Ovary (tissue), 9 donors: ENCODE data around the gene ADCK1. TPM values are rescaled to one million over a fixed set of nuclear protein-coding genes. Genes with fewer than 3 reads are reported as not detected.

Experiments
- DNase-seq, 5 donors: peaks; one replicate each; pipeline ENCODE4 v3.0.0-alpha.2; 2019 to 2020
- H3K27ac ChIP-seq, 2 donors: fragments of 200-600 bp; one replicate each; pipeline versions ENCODE4 v1.5.1 to v1.8.0; 2019 to 2022
- H3K27me3 ChIP-seq: fragments of 200-600 bp; one replicate; pipeline ENCODE4 v1.8.0; 2022
- H3K36me3 ChIP-seq: fragments of 200-600 bp; sonication (generic); one replicate; pipeline ENCODE4 v1.5.1; 2019
- H3K4me1 ChIP-seq: one replicate; pipeline ENCODE4 v1.8.1; 2013; ENCODE audit warnings: mild to moderate bottlenecking, moderate library complexity; ENCODE audit not compliant: insufficient read depth
- H3K4me3 ChIP-seq: fragments of 200-600 bp; sonication (generic); one replicate; pipeline ENCODE4 v1.5.1; 2017
- H3K9me3 ChIP-seq, 2 donors: fragments of 200-600 bp in 1 of 2; sonication (generic) in 1 of 2; one replicate each; pipeline versions ENCODE4 v1.5.1 to v1.8.1; 2013 to 2019; ENCODE audit warnings: mild to moderate bottlenecking in 1 of 2, moderate library complexity in 1 of 2
- CTCF ChIP-seq, 3 donors: fragments of 450-650 bp in 2 of 3; fragments of 200-600 bp in 1 of 3; IDR thresholded peaks; one replicate each; pipeline versions ENCODE4 v1.5.1 to v1.8.0; 2016 to 2022; ENCODE audit warnings: antibody characterized with exemption in 3 of 3, mild to moderate bottlenecking in 1 of 3
- EP300 ChIP-seq: sonication (generic); formaldehyde crosslinking; IDR thresholded peaks from one replicate; pipeline ENCODE4 v1.6.1; 2017; ENCODE audit warnings: antibody characterized with exemption
- POLR2A ChIP-seq: fragments of 450-650 bp; IDR thresholded peaks from one replicate; pipeline ENCODE4 v1.6.1; 2017; ENCODE audit warnings: antibody characterized with exemption, mild to moderate bottlenecking, moderate library complexity
- WGBS, 3 donors: extraction: QIAGEN DNeasy Blood & Tissue Kit in 1 of 3; methylation state at CpG; one replicate each; pipeline versions ENCODE4 v1.1.5 to v1.1.7; 2013 to 2017; 5-methylcytosine and 5-hydroxymethylcytosine counted together
- intact Hi-C, 4 donors: fragments of 100-400 bp; cut with DNase I; formaldehyde crosslinking; loops; one replicate each; pipeline versions ENCODE4 v1.11.0 to v1.15.1; 2022 to 2023
- polyA plus RNA-seq, 2 donors: library from polyadenylated mRNA; stranded (reverse); fragments of 200-250 nt in 1 of 2; fragments of 350-450 nt in 1 of 2; fragmentation: Illumina TruSeq in 1 of 2; extraction: RNeasy Lipid Tissue Mini Kit (QIAGEN cat#74804) in 1 of 2; gene quantifications; one replicate each; pipeline ENCODE4 v1.2.3, GENCODE V29; 2013 to 2014
- total RNA-seq, 7 donors: library from RNA; depleted of rRNA in 2 of 7; stranded (reverse); fragments of >200 nt in 2 of 7; fragmentation: NEBNext Ultra II Directional in 3 of 7; extraction: Animal tissue kit (Norgen Biotek cat#: 25700) in 3 of 7; gene quantifications; one replicate each; pipeline versions ENCODE4 v1.1.0 to v1.2.4, GENCODE V29; 2016 to 2023
- donor health status: DM: no; HTN: no; CAD: no; lungs with moderate emphysema.
- donor health status: DM: no; HTN: no; CAD: no.
- donor health status: Bipolar disorder and iron deficiency.
- donor health status: DM: yes; HTN: yes; CAD: no.
- donor health status: DM: no; HTN: no; CAD: no.
- donor health status: DM: yes; HTN: yes; CAD: no.

Gene ADCK1
- total and polyA plus RNA-seq, 9 donors: 1.7 to 7.9 (median 6.8) TPM

GRCh38 chr14:77844802-77845201 lies 44.9 kb downstream of the ADCK1 start:
- Histone ChIP-seq H3K27me3 (no peaks in the 10 kb centered on the region), H3K9me3 (no peaks in the 10 kb centered on the region), H3K36me3 (no peaks in the 10 kb centered on the region), H3K4me1 (no peaks in the 10 kb centered on the region), H3K4me3 (no peak overlapping the region), H3K27ac (no peak overlapping the region)
- DNase-seq: no peak
- intact Hi-C loops: no loop called here
- WGBS, 3 donors: 64 to 88% (median 84%) methylated on average over 4 of the region's 4 CpGs
- TF ChIP-seq CTCF (IDR thresholded peaks at IDR 0.05) (no peak), POLR2A (no peak), EP300 (no peak)

GRCh38 chr14:77848031-77848430 lies 48.1 kb downstream of the ADCK1 start:
- intact Hi-C loops: no loop called here
- no peak for TF ChIP-seq EP300
- TF ChIP-seq POLR2A: no peak
- no peak for TF ChIP-seq CTCF (IDR thresholded peaks at IDR 0.05)
- DNase-seq: no peak
- no peak overlapping the region for H3K27ac ChIP-seq
- H3K36me3 ChIP-seq: no peaks in the 10 kb centered on the region
- no peaks in the 10 kb centered on the region for H3K27me3 ChIP-seq
- 65 to 82% (median 79%) methylated on average over 3 of the region's 3 CpGs for WGBS, 3 donors
- H3K4me1 ChIP-seq: no peaks in the 10 kb centered on the region
- H3K9me3 ChIP-seq: no peaks in the 10 kb centered on the region
- H3K4me3 ChIP-seq: no peak overlapping the region

- no peaks in the 10 kb centered on the region for H3K36me3 ChIP-seq
- H3K4me3 ChIP-seq: no peak overlapping the region
- no peaks in the 10 kb centered on the region for H3K9me3 ChIP-seq
- H3K27me3 ChIP-seq: no peaks in the 10 kb centered on the region
- no peaks in the 10 kb centered on the region for H3K4me1 ChIP-seq
- 61 to 74% (median 67%) methylated on average over 1 of the region's 1 CpG for WGBS, 3 donors
- no peak overlapping the region for H3K27ac ChIP-seq
- no peak for DNase-seq
- intact Hi-C loops: no loop called here
- TF ChIP-seq POLR2A: no peak
- no peak for TF ChIP-seq EP300
These were observed 49.8 kb downstream of the ADCK1 start for GRCh38 chr14:77849711-77850110.

GRCh38 chr14:77853919-77854318 lies 54.0 kb downstream of the ADCK1 start:
- Histone ChIP-seq H3K27ac (no peak overlapping the region), H3K4me3 (no peak overlapping the region), H3K4me1 (no peaks in the 10 kb centered on the region), H3K27me3 (no peaks in the 10 kb centered on the region), H3K36me3 (no peaks in the 10 kb centered on the region), H3K9me3 (no peaks in the 10 kb centered on the region)
- intact Hi-C loops: no loop called here
- TF ChIP-seq CTCF (IDR thresholded peaks at IDR 0.05) (no peak), EP300 (no peak), POLR2A (no peak)
- DNase-seq: no peak

- 79 to 96% (median 95%) methylated on average over 6 of the region's 6 CpGs for WGBS, 3 donors
- intact Hi-C loops: no loop called here
- no peak overlapping the region for H3K4me3 ChIP-seq
- H3K27me3 ChIP-seq: no peaks in the 10 kb centered on the region
- no peaks in the 10 kb centered on the region for H3K9me3 ChIP-seq
- no peak overlapping the region for H3K27ac ChIP-seq
- no peaks in the 10 kb centered on the region for H3K4me1 ChIP-seq
- TF ChIP-seq EP300 (no peak), POLR2A (no peak), CTCF (IDR thresholded peaks at IDR 0.05) (no peak)
- no peaks in the 10 kb centered on the region for H3K36me3 ChIP-seq
- no peak for DNase-seq
These were observed 57.0 kb downstream of the ADCK1 start for GRCh38 chr14:77856941-77857340.
